Transverse colon (tissue), 3 donors: Measurements from ENCODE around the gene JUP.

Experiments used
- EP300 ChIP-seq: sonication (generic); formaldehyde crosslinking; IDR thresholded peaks from one replicate; pipeline ENCODE4 v1.6.1; 2017; ENCODE audit warnings: antibody characterized with exemption, low read depth
- POLR2A ChIP-seq: fragments of 450-650 bp; IDR thresholded peaks from one replicate; pipeline ENCODE4 v1.6.1; 2016; ENCODE audit warnings: antibody characterized with exemption, mild to moderate bottlenecking, moderate library complexity
- TF ChIP-seq, protein P1 (sequence below), 5 experiments: fragments of 200-600 bp in 3 of 5; fragments of 450-650 bp in 2 of 5; sonication (generic) in 3 of 5; IDR thresholded peaks; 1 replicate in 2 of 5; 2 replicates in 3 of 5; pipeline ENCODE4 v1.5.1; 2016 to 2017; ENCODE audit warnings: antibody characterized with exemption in 5 of 5, inconsistent platforms in 3 of 5, mild to moderate bottlenecking in 2 of 5, moderate library complexity in 1 of 5

DNA sequence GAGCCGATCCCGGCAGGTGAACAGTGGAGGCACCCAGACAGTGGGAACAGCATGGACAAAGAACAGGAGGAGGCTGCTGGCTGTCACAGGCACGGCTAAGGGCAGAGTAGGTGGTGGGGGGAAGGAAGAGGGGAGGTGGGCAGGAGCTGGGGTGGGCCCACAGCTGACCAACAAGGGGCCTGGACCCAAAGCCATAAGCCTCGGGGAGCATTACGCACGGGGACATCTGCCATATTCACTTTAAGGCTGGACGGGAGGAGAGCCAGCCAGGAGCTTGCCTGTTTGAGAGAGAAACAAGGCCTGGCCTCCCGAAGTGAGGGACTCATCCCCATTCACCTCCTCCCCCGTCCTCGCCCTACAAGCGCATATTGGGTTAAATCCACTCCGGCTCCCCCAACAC is 32.4 kb downstream of the JUP start:
- no peak for TF ChIP-seq POLR2A
- TF ChIP-seq, protein P1, sequence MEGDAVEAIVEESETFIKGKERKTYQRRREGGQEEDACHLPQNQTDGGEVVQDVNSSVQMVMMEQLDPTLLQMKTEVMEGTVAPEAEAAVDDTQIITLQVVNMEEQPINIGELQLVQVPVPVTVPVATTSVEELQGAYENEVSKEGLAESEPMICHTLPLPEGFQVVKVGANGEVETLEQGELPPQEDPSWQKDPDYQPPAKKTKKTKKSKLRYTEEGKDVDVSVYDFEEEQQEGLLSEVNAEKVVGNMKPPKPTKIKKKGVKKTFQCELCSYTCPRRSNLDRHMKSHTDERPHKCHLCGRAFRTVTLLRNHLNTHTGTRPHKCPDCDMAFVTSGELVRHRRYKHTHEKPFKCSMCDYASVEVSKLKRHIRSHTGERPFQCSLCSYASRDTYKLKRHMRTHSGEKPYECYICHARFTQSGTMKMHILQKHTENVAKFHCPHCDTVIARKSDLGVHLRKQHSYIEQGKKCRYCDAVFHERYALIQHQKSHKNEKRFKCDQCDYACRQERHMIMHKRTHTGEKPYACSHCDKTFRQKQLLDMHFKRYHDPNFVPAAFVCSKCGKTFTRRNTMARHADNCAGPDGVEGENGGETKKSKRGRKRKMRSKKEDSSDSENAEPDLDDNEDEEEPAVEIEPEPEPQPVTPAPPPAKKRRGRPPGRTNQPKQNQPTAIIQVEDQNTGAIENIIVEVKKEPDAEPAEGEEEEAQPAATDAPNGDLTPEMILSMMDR (IDR thresholded peaks at IDR 0.05) = no peak
- no peak for TF ChIP-seq EP300
